SKM-1 treated with dmso at 0.1 percent for 144 hours (cell line): ENCODE data around the gene PKP1.

Source experiments
- DNase-seq: peaks from one replicate; lab custom pipeline; 2025; ENCODE audit not compliant: unreplicated experiment; lab: John Stamatoyannopoulos, UW

The PKP1 gene

DNA sequence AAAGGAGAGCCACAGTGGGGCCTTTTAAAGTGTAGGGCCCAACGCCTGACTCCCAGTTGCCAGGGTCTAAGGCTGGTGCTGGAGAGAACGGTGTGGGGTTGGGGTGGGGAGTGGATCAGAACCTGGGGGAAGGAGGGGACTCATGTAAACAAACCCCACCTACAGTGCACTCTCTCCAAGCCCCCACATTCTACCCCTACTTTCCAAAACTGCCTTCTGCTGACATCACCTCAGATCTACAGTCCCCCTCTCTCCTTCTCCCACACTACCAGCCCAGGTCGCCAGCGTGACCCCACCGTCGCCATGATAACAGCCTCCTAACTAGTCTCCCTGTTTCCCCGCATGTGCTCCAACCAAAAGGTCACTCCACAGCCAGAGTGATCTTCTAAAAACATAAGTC lies 67.6 kb downstream of the PKP1 start:
- DNase-seq, result no peak

DNA sequence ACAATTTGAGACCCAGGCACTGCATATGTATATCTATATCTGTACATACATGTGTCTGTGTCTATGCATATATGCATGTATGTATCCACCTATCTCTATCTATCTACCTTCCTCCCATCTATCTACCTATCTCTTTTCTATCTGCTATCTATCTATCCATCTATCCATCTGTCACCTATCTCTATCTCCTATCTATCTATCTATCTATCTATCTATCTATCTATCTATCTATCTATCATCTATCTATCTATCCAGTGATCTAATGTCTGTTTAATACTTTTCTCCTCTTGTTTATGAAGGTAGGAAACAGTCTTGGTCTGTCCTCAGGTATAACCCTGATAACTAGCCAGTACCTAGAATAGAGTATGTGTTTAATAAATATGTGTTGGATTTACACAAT lies 68.3 kb downstream of the PKP1 start:
- DNase-seq, result no peak

DNA sequence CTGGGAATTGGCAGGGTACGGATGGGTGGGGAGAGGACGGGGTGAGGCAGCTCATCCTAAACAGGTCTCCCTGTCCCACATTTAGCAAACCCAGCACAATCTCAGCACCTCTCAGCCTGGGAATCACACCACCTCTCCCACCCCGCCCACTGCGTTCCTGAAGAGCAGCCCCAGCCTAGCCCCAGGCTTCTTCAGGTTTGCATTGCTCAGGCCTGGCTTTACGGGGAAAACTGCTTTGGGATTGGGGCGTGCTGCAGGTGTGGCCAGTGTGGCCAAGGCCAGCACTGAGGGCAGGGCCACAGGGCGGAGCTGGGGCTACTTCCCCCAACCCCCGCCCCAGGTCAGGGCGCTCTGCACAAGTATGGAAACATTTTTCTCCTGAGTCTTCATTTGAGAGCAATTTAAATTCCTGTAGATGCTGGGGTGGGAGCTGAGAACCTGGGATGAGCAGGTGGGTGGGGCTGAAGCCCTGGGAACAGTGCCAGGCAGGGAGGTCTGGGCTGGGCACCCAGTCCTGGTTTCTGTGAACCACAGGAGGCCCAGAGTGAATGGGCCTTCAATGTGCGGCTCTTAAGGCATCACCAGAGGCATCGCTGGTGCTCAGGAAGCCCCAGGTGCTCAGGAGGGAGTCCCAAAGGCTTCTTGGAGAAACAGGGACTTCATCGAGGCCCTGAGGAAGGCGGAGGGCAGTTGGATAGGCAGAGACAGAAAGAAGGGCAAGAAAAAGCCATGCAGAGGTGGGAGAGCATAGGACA lies 70.1 kb downstream of the PKP1 start:
- DNase-seq, result no peak

DNA sequence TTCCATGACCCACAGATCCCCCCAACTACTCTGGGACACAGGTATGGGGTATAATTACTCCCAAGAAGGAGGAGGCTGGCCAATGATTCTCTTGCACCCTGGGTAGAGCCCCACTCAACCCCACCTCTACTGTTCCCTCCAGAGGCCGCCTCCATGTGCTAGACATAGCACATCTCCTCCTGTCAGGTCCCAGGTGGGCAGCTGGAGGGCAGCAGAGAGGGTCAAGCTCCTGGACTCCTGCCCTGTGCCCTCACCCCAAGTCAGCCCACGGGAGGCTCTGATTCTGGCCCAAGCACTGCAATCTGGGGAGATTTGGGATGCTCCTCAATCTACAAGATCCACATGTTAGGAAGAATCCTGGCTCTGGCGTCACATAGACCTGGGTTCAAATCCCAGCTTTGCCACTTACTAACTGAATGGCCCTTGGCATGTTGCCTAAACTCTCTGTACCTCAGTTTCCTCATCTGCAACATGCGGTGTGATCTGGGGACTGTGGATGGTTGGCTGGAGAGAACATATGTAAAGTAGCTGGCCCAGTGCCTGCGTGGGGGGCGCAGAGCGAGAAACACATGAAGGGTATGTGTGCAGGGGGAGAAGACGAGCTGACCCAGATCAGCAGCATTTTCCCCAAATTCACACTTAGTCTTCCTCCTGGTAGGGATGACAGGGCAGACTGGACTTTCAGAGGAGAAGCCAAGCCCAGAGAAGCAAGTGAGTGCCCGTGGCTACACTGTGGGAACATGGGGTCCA lies 71.0 kb downstream of the PKP1 start:
- DNase-seq, result no peak

DNA sequence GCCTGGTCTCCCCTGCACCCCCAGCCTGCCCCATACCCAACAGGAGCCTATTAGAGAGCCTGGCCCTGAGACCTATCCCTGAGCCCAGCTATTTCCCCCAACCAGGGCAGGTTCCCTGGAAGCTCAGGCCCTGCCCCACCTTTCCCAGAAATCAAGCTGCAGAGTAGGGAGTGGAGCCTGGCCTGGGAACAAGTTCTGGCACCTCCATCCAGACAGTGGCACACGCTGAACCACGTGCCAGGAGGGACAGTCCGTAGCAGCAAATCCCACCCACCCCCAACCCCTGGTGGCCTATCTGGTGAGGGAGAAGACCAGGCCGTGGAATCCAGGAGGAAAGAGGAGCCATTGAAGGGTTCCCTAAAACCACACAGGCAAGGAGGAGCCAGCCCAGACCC lies 71.6 kb downstream of the PKP1 start:
- no peak for DNase-seq

DNA sequence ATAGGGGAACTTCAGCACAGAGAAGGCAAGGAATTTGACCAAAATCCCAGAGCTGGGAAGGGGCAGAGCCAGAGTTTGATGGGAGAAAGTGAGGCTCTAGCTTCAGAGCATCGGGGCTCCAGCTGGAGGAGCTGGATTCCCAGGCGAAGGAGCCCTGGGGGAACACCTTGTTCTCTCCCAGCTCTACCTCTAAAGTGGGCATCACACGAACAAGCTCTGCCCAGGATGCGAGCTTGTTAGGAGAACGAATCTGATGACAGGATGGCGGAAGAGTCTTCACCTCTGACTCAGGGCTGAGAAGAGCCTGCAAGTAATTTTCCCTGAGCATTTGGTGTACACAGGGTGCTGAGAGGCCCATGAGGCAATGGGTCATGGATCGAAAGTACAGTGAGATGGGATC lies 72.2 kb downstream of the PKP1 start:
- DNase-seq, result no peak

DNA sequence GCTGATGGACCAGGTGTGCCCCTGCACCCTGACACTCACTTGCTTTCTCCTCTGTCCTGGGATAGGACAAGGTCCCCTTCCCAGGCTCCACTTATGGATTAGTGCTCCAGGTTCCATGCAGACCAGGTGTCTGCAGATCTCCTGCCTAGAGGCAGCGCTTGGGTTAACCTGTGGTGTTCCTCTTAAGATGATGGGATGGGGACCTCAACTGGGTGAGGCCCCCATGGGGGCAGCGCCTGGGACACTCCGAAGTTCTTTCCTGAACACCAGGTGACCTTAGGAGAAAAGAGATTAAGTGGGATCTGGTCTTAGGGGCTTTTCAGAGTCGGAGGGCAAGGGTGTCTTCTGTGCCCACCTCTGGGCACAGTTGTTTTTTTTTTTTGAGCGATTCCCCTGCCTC lies 72.9 kb downstream of the PKP1 start:
- no peak for DNase-seq

DNA sequence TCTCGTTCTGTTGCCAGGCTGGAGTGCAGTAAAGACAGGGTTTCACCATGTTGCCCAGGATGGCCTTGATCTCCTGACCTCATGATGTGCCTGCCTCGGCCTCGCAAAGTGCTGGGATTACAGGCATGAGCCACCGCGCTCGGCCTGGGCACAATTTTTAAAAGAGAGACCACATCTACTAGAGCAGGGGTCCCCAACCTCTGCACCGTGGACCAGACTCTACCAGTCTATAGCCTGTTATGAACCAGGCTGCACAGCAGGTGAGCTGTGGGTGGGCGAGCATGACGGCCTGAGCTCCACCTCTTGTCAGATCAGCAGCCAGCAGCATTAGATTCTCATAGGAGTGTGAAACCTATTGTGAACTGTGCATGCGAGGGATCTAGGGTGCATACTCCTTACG lies 73.4 kb downstream of the PKP1 start:
- DNase-seq, result no peak

DNA sequence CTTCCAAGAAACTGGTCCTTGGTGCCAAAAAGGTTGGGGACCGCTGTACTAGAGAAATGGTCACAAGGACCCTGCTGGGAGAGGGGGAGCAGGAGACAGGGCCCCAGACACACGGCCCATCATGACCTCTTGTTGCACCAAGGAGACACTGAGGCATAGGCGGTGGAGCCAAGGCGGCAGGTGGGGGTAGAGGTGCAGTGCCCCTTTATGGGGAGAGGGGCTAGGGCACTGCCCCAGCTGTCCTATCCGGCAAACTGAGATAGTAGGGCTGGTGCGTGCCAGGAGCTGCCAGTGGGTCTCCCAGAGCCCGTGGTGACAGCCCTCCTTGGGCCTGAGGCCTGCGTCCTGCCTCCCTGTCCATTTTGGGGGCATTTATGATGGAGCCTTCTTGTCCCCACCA lies 73.9 kb downstream of the PKP1 start:
- no peak for DNase-seq

DNA sequence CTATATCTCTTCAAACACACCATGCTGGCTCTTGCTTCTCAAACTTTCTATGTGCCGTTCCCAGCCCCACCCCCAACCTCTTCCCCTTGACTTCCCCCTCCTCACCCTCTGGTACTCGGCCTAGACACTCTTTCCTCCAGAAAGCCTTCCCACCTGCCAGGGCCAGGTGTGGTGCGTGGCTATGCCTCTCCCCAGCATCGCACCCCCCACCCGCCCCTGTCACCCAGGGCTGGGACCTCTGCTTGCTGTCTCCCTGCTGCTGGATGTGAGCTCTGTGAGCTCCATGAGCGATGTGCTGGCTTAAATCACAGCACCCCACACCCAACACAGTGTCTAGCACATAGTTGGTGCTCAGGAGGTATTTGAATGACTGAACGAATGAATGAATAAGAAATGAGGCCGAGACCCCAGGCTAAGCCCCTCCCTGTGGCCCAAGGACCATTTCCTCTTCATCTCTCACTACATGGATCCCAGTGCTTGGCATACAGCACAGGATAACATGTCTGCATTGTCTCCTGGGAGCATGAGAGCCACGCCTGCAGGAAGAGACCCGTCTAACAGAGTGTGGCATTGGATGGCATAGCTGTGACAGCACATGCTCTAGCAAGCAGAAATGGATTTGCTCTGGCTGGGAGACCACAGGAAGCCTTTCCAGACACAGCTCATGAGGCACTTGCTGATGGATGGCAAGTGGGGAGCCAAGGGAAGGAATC lies 74.5 kb downstream of the PKP1 start:
- DNase-seq, result no peak

DNA sequence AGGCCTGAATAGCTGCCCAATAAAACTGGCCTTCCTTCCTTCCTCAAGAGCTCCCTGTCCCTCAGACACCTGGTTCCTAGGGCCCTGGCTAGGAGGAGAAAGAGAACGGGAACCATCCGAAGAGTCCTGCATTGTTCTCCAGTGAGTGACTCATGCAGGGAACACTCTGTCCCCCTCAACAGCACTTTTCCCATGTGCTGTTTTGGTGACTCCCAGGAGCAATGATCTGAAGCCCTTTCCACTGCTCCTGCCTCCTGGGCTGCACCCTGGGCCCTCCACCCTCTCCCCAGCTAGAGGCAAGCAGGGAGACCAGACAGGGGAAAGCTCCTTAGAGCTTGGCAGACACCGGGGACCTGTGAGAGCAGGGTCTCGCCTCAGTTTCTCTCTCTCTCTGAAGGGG lies 75.3 kb downstream of the PKP1 start:
- DNase-seq, result no peak

DNA sequence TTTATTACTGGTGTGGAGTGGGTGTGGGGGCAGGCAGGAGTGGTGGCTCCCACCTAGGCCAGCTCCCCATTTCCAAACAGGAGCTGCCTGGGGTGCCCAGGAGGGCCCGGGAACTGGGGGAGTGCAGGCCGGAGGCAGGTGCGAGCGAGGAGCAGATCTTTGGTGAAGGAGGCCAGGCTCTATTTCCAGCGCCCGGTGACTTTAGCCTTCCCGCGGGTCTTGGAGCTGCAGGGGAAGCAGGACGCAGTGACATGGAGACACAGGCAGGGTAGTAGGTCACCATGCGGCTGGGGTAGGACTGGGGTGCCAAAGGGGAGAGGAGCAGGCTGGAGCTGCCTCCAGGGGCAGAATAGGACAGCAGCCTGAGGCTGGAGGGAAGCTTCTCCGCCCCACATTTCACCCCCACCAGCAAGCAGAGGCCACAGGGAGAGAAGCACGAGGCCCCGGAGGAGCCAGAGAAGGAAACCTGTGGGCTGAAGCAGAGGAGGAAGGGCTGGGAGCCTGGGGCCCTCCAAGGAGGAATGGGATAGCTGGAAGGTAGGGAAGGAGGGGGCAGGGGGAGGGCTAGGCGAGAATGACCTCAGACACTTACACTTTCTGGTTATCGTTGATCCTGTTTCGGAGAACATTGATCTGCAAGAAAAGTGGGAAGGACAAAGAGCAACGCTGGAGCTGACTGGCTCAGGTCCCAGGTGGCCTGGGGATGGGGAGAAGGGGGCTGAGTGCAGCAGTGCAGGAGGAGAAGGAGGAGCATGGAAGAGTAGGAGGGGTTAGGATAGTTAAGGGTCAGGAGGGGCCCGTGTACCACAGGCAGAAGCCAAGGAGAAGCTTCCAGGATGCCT lies 75.9 kb downstream of the PKP1 start:
- no peak for DNase-seq

DNA sequence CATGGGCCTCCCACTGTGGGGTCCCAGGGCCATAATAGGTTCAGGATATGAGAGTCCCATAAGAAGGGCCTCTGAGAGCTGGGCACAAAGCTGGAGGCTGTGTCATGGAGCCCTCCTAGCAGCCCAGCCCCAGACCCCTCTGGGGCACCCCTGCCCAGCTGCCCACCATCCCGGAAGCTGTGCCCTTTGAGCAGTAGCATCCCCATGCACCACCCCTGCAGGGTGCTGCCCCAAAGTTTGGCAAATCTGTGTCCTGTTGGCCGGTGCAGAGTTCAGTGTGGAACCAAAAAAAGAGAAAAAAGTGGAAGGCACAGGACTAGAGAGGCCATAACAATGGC lies 76.5 kb downstream of the PKP1 start:
- no peak for DNase-seq

DNA sequence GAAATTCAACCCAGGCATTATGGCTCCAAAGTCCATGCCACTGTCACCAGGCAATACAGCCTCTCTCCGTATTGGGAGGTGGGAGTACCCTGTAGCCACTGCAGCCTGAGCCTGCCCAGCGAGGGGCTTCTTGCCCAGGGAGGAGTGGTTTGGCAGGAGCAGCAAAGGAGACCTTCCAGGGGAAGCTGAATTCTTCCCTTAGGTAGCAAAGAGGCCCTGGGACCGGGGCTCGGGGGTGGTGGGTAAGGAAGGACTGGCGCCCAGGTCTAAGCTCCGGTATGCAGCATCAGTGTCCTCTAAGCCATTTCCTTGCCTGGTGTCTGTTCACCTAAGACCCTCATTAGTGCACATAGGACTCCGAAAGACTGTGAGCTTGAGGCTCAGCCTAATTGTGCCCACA lies 77.2 kb downstream of the PKP1 start:
- no peak for DNase-seq

DNA sequence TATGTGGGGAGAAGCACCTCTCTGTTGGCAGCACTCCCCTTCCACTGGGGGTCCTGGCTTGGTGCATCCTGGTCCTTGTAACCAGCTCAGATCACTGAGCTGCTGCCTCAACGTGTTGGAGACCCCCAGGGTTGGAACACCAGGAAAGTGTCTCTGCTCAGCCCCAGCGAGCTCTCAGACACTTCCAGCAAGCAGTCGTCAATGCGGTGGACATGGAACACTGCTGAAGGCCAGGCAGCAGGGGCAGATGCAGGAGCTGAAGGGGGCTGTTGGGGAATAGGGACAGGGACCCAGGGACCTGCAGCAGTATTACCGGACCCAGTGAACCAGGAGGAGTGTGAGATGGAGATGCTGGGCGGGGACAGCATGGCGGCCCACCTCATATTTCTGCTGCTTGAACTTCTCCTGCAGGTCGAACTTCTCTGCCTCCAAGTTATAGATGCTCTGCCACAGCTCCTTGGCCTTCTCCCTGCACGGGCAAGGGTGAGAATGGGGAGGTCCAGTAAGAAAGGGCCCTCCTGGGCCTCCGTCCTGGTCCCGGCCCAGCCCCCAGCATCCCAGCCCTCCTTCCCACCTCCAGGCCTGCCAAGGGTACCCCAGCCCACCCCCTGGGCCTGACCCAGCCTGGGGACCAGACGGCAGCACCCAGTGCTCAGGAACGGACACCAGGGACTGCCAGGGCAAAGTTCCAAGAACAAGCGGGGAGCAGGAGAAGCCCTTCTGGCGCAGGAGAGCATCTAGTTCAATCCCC lies 77.8 kb downstream of the PKP1 start:
- DNase-seq, result no peak

DNA sequence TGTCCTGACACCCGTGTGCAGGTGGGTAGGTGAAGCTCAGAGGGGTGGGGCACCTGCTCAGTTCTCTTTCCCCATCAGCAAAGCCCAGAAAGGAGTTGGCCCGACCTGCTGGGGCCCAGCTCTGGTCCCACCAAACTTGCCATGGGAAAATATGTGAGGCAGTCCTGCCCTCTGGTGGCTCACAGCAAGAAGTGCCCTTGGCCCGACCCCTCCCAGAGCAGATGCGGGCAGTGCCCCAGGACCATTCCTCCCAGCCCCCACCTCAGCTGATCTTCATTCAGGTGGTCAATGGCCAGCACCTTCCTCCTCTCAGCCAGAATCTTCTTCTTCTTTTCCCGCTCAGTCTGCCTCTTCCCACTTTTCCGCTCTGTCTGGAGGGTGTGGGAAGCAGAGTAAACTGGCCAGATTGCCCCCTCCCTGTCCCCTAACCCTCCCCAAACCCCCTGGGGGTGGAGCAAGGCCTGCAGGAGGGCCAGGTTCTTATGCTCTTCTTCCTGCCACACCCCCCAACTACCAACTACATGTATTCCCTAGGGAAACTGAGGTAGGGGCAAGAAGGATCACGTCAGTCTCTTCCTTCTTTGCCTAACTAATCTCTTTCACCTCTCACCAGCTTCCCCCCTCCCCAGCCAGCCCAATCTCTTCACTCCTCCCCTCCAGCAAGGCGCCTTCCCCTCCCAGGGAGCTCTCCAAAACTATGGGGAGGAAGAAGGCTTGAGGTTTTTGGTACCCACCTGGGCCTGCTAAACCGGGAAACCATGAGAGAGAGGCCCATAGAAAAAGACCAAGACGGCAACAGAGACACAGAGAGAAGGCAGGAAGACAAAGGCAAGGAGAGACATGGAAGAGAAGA lies 78.6 kb downstream of the PKP1 start:
- DNase-seq, result peak; percentile 68

DNA sequence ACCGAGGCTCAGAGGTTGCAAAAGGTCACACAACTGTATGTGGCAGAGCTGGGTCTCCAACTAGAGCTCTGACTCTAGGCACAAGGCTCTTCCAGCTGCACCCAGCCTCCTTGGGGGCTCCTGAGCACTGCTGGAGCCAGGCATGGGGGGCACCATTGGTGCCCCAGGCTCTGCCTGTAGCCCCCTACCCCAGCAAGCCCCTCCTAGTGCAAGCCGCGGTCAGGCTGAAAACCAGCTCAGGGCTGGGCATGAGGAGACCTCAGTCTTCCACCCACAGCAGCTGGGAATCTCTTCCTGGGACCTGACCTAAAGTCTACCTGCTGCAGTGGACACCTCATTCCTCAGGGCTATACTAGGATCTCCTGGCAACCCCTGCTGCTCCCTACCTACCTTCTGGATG lies 79.6 kb downstream of the PKP1 start:
- DNase-seq, result no peak

DNA sequence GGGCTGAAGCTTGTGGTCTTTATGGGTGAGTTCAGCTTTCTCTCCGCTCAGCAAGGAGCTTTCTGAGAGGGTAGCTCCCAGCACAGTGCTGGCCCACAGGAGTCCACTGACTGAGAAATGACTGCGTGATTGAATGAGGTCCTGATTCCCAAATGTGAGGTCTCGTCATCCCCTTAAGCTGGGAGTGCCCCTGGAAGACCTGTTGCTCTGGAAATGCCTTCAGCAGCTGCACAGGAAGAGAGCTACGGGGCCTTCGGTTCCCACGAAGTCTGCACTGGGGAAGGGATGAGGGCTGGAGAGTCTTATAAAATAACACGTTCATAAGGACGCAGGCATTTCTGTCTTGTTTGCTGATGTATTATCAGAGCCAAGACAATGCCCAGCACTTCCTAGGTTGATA lies 80.2 kb downstream of the PKP1 start:
- DNase-seq, result no peak

DNA sequence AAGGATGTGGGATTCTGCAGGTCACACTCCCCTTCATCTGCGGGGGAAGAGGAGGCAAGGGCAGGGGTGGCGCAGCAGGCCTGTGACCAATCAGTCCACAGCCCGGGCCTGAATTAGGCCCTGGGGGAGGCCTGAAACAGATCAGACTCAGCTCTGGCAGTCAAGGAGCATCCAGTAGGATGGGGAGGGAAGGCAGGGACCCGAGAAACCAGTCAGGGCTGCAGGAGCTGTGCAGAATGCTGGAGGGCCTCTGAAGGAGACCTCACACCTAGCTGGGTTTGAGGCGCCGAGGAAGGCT lies 81.5 kb downstream of the PKP1 start:
- DNase-seq, result no peak

DNA sequence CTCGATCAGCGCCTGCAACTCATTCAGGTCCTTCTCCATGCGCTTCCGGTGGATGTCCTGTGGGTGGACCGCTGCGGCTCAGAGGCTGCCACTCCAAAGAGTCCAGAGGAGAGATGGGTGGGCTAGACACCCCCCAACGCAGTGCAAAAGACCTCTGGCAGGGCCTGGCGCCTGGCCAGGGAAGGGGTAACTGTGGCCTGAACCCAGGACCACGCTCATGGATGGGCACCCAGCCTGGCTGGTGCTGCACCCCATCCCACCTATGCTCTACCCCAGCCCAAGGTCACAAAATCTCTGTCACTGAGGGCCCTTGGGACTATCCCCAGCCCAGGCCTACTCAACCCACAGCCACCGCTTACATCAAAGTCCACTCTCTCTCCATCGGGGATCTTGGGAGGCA lies 81.9 kb downstream of the PKP1 start:
- no peak for DNase-seq
